Thyroid gland (tissue), 4 donors: ENCODE results near the gene CFL1.

ENCODE experiments used
- CTCF ChIP-seq, 6 experiments: fragments of 200-600 bp in 3 of 6; fragments of 450-650 bp in 3 of 6; sonication (generic) in 3 of 6; IDR thresholded peaks; one replicate each; pipeline ENCODE4 v1.5.1; 2016 to 2019; ENCODE audit warnings: antibody characterized with exemption in 6 of 6, mild to moderate bottlenecking in 2 of 6, inconsistent platforms in 1 of 6, moderate library complexity in 1 of 6
- POLR2A ChIP-seq, 2 donors: fragments of 450-650 bp; IDR thresholded peaks; one replicate each; pipeline ENCODE4 v1.6.1; 2017; ENCODE audit warnings: antibody characterized with exemption in 2 of 2, mild to moderate bottlenecking in 2 of 2, moderate library complexity in 1 of 2

GRCh38 chr11:65850217-65851082 is 7.5 kb downstream of the CFL1 start:
- no peak for TF ChIP-seq CTCF (IDR thresholded peaks at IDR 0.05)
- TF ChIP-seq POLR2A (IDR thresholded peaks at IDR 0.05) = no peak
